Left lung (tissue), 10 donors: ENCODE results near the gene EPHB1. TPM values are rescaled to one million over a fixed set of nuclear protein-coding genes. Genes with fewer than 3 reads are reported as not detected.
A peak's percentile ranks its signal among the peaks of the same experiment; 100 is the strongest.

Experiments used
- ATAC-seq: fragments of 200-7000 bp; cut with Tn5 transposase; one replicate; pipeline ENCODE4 v1.9.1; 2020; ENCODE audit warnings: moderate library complexity
- DNase-seq, 4 donors: peaks; one replicate each; pipeline ENCODE4 v3.0.0-alpha.2; 2013 to 2020
- H3K27ac ChIP-seq, 2 donors: fragments of 200-600 bp; sonication (generic) in 1 of 2; one replicate each; pipeline versions ENCODE4 v1.5.0 to v1.8.0; 2020 to 2021
- H3K27me3 ChIP-seq, 2 donors: fragments of 200-600 bp; sonication (generic) in 1 of 2; one replicate each; pipeline versions ENCODE4 v1.5.0 to v1.8.0; 2020 to 2021
- H3K36me3 ChIP-seq, 2 donors: fragments of 200-600 bp; sonication (generic) in 1 of 2; one replicate each; pipeline versions ENCODE4 v1.5.0 to v1.8.0; 2020 to 2021
- H3K4me1 ChIP-seq, 2 donors: fragments of 200-600 bp; one replicate each; pipeline ENCODE4 v1.8.0; 2021
- H3K4me3 ChIP-seq, 2 donors: fragments of 200-600 bp; sonication (generic) in 1 of 2; one replicate each; pipeline versions ENCODE4 v1.5.0 to v1.8.0; 2020 to 2021; ENCODE audit warnings: mild to moderate bottlenecking in 1 of 2
- H3K9me3 ChIP-seq, 2 donors: fragments of 200-600 bp; sonication (generic) in 1 of 2; one replicate each; pipeline versions ENCODE4 v1.5.0 to v1.8.0; 2020 to 2021
- intact Hi-C, 2 donors: fragments of 100-400 bp; cut with DNase I; formaldehyde crosslinking; loops; one replicate each; pipeline versions ENCODE4 v1.11.2 to v1.14.2; 2022
- polyA plus RNA-seq, 6 donors: library from polyadenylated mRNA; unstranded; fragments of 120-200 nt; gene quantifications; one replicate each; pipeline ENCODE4 v1.2.1, GENCODE V29; 2013; ENCODE audit not compliant: insufficient read length in 6 of 6
- total RNA-seq, 2 donors: library from RNA; stranded (reverse); fragmentation: NEBNext Ultra II Directional; extraction: Animal tissue kit (Norgen Biotek cat#: 25700); gene quantifications; one replicate each; pipeline ENCODE4 v1.2.1, GENCODE V29; 2021
- TF ChIP-seq, protein P1 (sequence below), 2 donors: fragments of 200-600 bp; sonication (generic) in 1 of 2; IDR thresholded peaks; one replicate each; pipeline versions ENCODE4 v1.5.0 to v1.8.0; 2021; ENCODE audit warnings: antibody characterized with exemption in 2 of 2
- donor health status: DM: no; HTN: yes; CAD: no.
- donor health status: DM: no; HTN: no; CAD: no.

Gene EPHB1
- total and polyA plus RNA-seq, 8 donors, result 1.1 to 4.3 (median 2.7) TPM

GRCh38 chr3:134972836-134973455, 177.9 kb downstream of the EPHB1 start:
- TF ChIP-seq, protein P1, sequence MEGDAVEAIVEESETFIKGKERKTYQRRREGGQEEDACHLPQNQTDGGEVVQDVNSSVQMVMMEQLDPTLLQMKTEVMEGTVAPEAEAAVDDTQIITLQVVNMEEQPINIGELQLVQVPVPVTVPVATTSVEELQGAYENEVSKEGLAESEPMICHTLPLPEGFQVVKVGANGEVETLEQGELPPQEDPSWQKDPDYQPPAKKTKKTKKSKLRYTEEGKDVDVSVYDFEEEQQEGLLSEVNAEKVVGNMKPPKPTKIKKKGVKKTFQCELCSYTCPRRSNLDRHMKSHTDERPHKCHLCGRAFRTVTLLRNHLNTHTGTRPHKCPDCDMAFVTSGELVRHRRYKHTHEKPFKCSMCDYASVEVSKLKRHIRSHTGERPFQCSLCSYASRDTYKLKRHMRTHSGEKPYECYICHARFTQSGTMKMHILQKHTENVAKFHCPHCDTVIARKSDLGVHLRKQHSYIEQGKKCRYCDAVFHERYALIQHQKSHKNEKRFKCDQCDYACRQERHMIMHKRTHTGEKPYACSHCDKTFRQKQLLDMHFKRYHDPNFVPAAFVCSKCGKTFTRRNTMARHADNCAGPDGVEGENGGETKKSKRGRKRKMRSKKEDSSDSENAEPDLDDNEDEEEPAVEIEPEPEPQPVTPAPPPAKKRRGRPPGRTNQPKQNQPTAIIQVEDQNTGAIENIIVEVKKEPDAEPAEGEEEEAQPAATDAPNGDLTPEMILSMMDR (IDR thresholded peaks at IDR 0.05), result no peak
- no peaks in the 10 kb centered on the region for H3K4me1 ChIP-seq
- H3K27me3 ChIP-seq, result no peaks in the 10 kb centered on the region
- intact Hi-C loops, result no loop called here
- H3K36me3 ChIP-seq, result no peaks in the 10 kb centered on the region
- no peak overlapping the region for H3K27ac ChIP-seq
- no peak overlapping the region for H3K4me3 ChIP-seq
- no peak for ATAC-seq
- DNase-seq, result no peak
- no peaks in the 10 kb centered on the region for H3K9me3 ChIP-seq

GRCh38 chr3:134974624-134975023, 179.6 kb downstream of the EPHB1 start:
- no peaks in the 10 kb centered on the region for H3K36me3 ChIP-seq
- no peak overlapping the region for H3K27ac ChIP-seq
- H3K9me3 ChIP-seq, result no peaks in the 10 kb centered on the region
- intact Hi-C loops, result no loop called here
- no peaks in the 10 kb centered on the region for H3K4me1 ChIP-seq
- DNase-seq, result peak in 1 of 4 donors; percentile 12
- no peaks in the 10 kb centered on the region for H3K27me3 ChIP-seq
- peak; percentile 50 for ATAC-seq
- TF ChIP-seq, protein P1 (IDR thresholded peaks at IDR 0.05), result no peak
- no peak overlapping the region for H3K4me3 ChIP-seq

DNA sequence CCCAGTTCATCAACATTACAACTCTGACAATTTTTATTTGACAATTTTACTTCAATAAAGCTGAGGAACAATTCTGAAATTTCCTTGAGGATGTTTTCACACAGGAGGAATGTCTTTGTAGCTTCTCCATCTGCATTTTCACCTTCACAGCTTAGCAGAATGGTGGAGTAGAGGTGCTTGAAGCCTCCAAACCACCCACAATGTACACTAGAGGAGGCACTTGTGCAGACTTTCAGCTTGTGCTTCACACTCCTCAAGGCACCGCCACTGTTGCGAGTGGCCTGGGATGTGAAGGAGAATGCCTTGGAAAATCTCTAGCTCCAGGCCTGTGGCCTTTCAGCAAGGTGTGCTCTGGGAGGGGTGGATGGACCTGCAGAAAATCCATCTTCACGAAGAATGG, 181.9 kb downstream of the EPHB1 start:
- no peaks in the 10 kb centered on the region for H3K27me3 ChIP-seq
- H3K4me3 ChIP-seq, result no peak overlapping the region
- ATAC-seq (no peak), DNase-seq (peak in 1 of 4 donors; percentile 2)
- TF ChIP-seq, protein P1 (IDR thresholded peaks at IDR 0.05), result no peak
- no peak overlapping the region for H3K27ac ChIP-seq
- intact Hi-C loops, result no loop called here
- H3K9me3 ChIP-seq, result no peaks in the 10 kb centered on the region
- H3K36me3 ChIP-seq, result no peaks in the 10 kb centered on the region
- no peaks in the 10 kb centered on the region for H3K4me1 ChIP-seq

- TF ChIP-seq, protein P1 (IDR thresholded peaks at IDR 0.05), result no peak
- no peak for ATAC-seq
- H3K27me3 ChIP-seq, result no peaks in the 10 kb centered on the region
- no peak for DNase-seq
- intact Hi-C loops, result no loop called here
- no peaks in the 10 kb centered on the region for H3K9me3 ChIP-seq
- no peaks in the 10 kb centered on the region for H3K36me3 ChIP-seq
- no peaks in the 10 kb centered on the region for H3K4me1 ChIP-seq
- no peak overlapping the region for H3K27ac ChIP-seq
- H3K4me3 ChIP-seq, result no peak overlapping the region
Measured at GRCh38 chr3:134978658-134979057, 183.6 kb downstream of the EPHB1 start.

- H3K27me3 ChIP-seq, result no peaks in the 10 kb centered on the region
- TF ChIP-seq, protein P1 (IDR thresholded peaks at IDR 0.05), result no peak
- H3K36me3 ChIP-seq, result no peaks in the 10 kb centered on the region
- no peaks in the 10 kb centered on the region for H3K4me1 ChIP-seq
- no peak overlapping the region for H3K4me3 ChIP-seq
- ATAC-seq (no peak), DNase-seq (no peak)
- H3K27ac ChIP-seq, result no peak overlapping the region
- no peaks in the 10 kb centered on the region for H3K9me3 ChIP-seq
- intact Hi-C loops, result no loop called here
Measured at GRCh38 chr3:134985864-134986715, 191.0 kb downstream of the EPHB1 start.
